GM19023 (cell line): ENCODE results near the gene DARS1.
"Not testable (repeated sequence)": the region's sequence is repeated elsewhere in the genome, so short reads cannot be mapped to it uniquely, and the experiment has no call there.

ENCODE experiments used
- ATAC-seq: cut with Tn5 transposase; IDR thresholded peaks from one replicate; pipeline ENCODE4 v1.9.1; 2021; ENCODE audit warnings: mild to moderate bottlenecking, moderate library complexity; ENCODE audit not compliant: unreplicated experiment

Gene DARS1

DNA sequence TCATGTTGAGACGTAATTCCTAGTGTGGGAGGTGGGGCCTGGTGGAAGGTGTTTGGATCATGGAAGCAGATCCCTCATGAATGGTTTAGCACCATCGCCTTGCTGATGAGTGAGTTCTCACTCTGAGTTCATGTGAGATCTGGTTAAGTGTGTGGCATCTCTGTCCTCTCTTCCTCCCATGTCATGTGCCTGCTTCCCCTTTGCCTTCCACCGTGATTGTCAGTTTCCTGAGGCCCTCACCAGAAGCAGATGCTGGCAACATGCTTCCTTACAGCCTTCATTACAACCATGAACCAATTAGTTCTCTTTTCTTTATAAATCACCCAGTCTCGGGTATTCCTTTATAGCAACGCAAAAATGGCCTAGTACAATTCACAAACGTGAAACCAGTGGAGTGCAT is 94.6 kb downstream of the DARS1 start:
- ATAC-seq, result no peak

DNA sequence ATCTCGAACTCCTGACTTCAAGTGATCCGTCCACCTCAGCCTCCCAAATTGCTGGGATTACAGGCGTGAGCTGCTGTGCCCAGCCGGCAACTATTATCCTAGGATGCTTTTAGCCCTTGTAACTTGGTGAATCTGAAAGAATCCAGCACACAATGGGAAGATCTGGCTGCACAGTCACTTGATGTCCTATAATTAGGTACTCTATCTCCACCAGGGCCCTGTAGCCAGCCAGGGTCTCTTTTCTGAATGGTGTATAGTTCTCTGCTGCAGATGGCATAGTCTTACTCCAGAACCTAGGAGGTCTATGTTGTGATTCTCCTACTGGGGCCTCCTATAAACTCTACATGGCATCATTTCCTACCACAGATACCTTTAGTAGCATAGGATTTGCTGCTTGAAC is 95.3 kb downstream of the DARS1 start:
- no peak for ATAC-seq

DNA sequence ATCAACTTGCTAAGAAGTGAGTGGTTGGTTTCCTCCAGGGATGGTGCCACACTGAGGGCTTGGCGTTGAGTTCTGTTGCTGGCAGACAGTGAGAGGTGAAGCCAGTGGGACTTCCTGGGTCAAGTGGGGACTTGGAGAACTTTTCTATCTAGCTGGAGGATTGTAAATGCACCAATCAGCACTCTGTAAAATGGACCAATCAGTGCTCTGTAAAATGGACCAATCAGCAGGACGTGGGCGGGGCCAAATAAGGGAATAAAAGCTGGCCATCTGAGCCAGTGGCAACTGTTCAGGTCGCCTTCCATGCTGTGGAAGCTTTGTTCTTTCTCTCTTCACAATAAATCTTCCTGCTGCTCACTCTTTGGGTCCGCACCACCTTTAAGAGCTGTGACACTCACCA is 96.8 kb downstream of the DARS1 start:
- not testable (repeated sequence) for ATAC-seq

DNA sequence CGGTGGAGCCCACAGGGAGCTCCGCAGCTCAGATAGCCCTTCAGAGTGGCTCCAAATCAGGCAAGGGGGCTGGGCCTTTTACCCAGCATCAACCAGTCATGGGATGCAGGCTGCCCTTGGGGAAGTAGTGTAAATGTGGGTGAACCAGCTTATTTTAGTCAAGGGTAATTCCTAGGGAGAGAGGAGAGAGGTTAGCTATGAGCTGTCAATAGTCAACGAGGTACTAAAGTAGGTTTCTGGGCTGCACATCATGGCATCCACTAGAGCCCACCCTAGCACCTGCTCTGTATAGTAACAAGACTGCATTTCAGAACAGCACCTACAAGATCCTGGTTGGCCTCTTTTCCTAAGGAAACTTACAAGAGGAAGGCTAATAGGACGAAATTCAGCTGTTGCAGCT is 99.7 kb downstream of the DARS1 start:
- no peak for ATAC-seq

DNA sequence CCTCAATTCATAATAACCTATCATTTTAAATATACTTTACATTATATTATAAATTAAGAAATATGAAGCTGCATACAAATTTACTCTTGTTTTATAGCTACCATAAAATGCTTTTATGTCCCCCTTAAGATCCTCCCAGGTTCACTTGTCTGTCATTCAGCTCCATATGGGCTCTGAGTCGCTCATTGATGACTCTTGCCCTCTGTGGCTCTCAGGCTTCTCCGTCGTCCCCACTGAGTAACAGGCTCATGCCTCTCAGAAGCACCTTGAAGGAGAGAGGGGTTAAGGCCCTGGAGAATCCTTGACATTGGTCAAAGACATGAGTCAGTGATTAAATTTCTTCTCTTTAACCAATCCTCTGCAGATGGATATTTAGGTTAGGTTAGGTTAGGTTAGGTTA is 103.0 kb downstream of the DARS1 start:
- no peak for ATAC-seq

DNA sequence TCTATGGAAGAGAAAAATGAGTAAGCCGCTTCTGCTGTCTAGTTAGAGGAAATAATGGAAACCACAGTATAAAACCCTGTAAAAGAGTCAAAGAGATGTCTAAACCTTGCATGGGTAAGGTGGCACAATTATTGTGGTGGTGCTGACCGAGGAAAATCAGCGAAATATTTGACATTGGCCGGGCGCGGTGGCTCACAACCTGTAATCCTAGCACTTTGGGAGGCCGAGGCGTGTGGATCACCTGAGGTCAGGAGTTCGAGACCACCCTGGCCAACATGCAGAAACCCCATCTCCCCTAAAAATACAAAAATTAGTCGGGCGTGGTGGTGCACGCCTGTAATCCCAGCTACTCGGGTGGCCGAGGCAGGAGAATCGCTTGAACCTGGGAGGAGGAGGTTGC is 108.7 kb downstream of the DARS1 start:
- ATAC-seq, result not testable (repeated sequence)

DNA sequence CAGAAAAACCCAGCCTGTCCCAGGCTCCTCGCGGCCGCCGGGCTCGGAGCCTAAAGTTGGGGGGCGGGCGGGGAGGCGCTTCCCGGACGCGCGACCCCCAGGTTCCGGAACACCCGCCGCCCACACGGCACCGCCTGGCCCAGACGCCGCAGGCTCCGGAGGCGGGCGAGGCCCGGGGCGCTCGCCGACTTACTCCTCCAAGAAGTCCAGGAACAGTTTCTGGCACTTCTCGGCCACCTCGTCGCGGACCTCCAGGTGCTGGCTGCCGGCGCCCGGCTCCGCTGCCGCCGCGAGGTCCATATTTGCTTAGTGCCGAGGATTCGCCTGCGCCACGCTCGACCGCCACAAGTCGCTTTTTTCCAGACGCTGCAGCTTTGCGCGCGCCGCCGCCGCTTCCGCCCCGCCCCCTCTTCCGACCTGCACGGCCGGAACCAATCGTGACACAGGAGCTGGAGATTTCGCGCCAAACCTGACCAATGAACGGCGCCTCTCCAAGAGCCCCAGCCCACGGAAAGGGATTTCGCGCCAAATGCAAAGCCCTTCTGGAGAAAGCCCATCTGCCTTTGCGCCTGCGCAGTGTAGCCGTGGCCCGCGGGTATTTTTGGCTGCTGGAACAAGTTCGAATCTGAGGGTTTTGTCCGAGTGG is 109.2 kb downstream of the DARS1 start, which contains the start of gene MCM6:
Gene MCM6 (minus strand): TSS at position 378 of the 646 bp plus-strand sequence. CDS start 78 bp downstream, at position 300.
- peak; percentile 93 for ATAC-seq

DNA sequence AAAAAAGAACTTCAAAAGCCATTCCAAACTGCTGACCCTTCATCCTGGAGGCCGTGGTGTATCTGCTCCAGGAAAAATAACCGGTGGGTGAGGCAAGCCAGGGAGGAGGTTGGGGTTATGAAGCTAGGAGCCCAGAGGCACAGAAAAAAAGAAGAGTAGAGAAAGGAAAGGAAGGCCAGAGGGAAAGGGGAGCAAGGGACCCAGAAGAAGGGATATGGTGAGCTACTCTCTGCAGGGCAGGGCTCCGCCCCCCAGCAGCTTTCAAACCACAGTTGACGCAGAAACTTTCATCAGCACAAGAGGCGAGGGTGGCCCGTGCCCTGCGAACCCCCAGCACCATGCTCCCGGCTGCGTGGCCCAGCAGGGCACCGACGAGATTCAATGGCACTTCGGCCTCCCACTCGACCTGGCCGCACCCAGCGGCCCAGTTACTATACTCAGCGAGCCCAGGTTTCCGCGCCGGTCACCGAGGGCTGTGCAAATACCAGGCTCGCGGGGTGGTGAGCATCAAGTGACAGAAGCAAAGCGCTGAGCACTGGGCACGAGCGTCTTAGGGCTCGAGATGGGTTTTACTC is 109.8 kb downstream of the DARS1 start:
- peak; percentile 64 for ATAC-seq

DNA sequence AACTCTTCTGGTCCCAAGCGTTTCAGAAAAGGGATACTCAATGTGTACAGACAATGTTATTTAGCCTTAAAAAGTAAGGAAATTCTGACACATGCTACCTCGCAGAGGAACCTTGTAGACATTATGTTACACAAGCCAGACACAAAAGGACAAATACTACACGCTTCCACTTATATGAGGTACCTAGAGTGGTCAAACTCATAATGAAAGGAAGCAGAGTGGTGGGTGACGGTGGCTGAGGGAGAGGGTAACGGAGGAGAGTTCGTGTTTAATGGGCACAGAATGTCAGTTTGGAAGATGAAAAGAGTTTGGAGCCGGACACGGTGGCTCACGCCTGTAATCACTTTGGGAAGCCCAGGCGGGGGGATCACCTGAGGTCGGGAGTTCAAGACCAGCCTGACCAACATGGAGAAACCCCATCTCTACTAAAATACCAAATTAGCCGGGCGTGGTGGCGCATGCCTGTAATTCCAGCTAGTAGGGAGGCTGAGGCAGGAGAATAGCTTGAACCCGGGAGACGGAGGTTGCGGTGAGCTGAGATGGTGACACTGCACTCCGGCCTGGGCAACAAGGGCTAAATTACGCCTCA is 110.6 kb downstream of the DARS1 start:
- ATAC-seq, result no peak

DNA sequence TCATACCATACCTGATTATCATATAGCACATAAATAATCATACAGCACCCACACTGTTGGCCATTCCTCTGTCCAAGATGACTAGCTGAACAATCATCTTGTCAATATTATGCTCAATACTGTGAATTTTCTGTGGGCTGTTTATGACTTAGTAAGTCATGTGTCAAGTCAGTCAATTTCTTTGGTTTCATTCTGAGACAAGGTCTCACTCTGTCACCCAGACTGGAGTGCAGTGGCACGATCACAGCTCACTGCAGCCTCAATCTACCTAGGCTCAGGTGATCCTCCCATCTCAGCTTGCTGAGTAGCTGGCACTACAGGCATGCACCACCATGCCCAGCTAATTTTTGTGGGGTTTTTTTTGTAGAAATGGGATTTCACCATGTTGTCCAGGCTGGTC is 114.9 kb downstream of the DARS1 start:
- peak; percentile 76 for ATAC-seq

DNA sequence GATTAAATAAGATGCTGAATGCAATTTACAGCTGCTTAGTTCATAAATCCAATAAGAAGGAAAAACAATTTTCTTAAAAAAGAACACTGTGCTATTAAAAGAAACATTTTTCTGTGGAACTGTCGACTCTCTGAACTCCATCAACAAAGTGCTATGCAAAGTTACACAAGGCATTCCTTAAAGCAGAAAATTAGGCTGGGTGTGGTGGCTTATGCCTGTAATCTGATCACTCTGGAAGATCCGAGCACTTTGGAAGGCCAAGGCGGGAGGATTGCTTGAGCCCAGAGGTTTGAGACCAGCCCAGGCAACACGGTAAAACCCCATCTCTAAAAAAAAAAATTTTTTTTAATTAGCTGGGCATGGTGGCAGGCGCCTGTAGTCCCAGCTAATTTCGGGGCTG is 122.2 kb downstream of the DARS1 start:
- no peak for ATAC-seq

DNA sequence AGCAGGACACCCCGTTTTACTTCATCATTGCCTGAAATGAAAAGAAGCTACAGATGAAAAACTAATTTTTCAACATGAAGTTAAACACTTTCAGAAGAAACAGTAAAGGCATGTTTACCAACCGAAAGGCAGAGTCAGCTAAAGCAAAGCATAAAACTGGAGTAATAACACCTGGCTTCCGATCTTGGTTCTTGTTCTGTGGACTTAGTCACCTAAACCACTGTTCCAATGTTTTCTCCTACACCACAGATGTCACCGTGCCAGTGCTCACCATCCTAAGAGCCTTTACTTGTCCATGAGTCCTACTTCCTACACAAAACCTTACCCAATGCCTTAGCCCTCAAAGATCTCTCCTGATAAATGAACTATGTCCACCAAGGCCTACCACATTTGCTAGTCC is 122.7 kb downstream of the DARS1 start:
- no peak for ATAC-seq
